SH-SY5Y (cell line): ENCODE results near the gene WDR7.

Experiments used
- GATA2 ChIP-seq: IDR thresholded peaks from 2 replicates; pipeline ENCODE4 v1.6.1; 2011; ENCODE audit warnings: mild to moderate bottlenecking, low read depth, low read length
- GATA3 ChIP-seq: IDR thresholded peaks from 2 replicates; pipeline ENCODE4 v1.6.1; 2011; ENCODE audit warnings: low read depth, mild to moderate bottlenecking, low read length, moderate library complexity

GRCh38 chr18:56651771-56652092 lies 573 bp downstream of the WDR7 start:
- TF ChIP-seq GATA3: no peak
- TF ChIP-seq GATA2: no peak
